CMK (cell line): ENCODE results near the gene CHRND.

Experiments
- DNase-seq: peaks from one replicate; pipeline ENCODE4 v3.0.0-alpha.2; 2010; ENCODE audit warnings: low read depth

The CHRND gene

DNA sequence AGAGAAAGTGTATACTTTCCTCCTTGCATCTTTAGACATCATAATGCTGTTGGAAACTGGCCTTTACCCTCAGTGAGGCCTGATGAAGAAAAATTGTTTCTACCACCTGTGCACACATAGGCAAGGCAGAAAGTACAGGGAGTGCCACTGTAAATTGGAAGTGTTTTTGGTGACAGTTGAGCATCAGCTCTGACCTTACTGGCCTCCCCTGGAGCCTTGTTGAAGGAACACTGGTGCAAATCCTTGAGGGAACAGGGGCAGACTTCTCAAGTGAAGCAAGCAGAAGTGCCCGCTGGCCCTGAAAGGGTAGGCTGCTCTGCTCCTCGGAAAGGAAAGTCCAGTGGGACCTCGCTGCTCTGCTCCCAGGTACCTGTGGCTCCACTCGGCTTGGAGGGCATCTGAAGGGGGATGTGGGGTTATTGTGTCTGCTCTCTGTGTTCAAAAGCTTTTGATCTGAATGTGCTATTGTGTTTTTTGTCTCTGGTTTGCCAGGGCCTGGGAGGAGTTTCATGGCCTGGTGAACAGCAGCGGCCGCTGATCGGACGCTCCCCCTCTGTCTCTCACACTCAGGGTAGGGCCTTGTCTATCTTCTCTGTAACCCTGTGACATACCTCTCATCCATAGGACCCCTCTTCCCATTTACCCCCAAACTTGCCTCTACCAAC lies 47.9 kb downstream of the CHRND start:
- no peak for DNase-seq

DNA sequence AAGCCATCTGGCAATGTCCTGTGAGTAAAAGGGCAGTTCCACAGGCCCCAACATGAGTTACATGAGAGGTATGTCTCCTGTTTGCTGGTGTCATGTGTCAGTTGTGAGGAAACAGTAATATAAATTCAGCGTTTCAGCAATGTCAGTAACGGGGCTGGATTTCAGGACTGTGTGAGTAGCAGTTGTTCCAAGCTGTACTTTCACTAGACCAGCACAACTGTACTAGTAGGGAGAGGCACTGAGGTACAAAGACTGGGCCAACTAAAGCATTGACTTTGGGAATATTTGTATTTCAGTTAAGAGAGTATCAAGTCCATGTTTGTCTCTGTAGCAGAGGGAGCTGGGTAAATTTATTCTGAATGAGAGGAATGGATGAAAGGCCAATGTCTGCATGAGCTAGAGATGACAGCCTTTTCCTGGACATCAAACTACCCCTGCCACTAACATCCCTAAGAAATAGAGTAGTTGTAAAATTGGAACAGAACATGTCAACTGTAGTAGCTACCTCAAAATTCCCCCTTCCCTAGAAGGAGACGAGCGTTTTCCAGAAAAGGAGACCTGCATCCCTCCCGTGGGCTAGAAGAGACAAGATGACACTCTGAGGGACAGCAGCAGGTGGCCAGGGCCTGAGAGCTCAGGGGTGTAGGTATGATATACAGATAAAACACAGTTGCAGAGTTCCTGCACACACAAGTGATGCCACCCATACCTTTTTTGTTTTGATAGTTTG lies 48.9 kb downstream of the CHRND start:
- DNase-seq, result no peak

DNA sequence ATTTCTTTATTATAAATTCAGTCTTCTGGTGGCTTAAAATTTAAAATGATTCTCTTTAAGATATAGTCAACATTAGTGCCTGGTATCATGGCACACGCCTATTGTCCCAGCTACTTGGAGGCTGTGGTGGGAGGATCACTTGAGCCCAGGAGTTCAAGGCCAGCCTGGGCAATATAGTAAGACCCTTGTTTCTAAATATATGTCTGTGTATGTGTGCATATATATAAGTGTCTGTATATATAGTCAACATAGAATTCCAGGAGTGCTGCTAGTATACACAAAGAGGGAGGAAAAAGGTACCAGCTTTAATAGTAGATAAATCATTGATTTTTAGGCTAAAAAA lies 49.4 kb downstream of the CHRND start:
- DNase-seq, result no peak

DNA sequence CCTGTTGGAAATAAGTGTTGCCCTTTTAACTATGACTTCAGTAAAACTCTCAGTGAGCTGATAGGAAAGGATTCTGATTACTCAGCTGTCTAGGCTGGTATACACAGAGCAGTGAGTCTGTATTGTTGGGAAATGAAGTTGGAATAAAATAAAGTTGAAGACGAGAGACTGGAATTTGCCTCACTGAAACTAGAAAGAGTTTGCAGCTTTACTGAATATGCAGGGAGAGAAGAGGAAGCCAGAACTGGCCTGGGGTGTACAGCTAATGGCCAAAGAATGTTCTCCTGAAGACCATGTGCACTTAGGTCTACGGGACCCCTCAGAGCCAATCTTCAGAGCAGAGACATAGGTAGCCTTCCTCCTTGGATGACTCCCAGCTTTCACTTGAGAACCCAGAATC lies 51.0 kb downstream of the CHRND start:
- DNase-seq, result no peak

DNA sequence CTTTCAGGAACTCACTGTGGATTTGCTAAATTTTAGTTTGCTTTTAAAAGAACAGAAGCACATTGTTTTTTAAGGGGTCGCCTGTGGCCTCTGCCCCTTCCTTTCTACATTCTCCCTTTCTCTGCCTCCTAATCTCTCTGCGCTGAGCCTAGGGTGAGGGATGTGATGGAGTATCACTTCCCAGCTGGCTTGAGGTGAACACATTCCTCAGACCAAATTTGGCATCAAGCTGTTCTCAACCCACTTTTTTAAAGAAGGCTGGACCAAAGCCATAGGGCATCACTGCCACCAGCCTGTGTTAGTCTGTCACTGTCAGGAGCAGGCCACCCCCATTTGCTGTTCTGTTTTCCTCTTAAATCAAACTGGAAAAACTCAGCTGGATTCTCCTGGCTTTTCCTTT lies 51.9 kb downstream of the CHRND start:
- DNase-seq, result no peak

DNA sequence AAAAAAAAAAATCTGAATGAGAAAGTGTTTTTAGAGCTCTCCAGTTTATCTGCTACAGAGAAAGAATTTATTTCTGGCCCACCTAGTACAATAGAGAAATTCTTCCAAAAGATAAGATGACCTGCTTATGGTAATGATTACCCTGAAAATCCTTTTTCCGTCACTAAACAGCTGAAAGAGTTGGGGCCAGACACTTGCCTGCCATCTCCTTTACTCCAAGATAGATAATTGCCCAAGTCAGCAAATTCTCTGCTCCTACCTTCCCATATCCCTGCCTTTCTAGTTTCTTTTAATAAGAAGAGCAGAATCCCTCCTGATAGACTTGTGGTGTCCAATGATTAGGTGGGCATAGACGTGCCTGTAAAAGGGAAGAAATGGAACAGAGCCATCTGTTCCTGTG lies 52.7 kb downstream of the CHRND start:
- DNase-seq, result no peak

DNA sequence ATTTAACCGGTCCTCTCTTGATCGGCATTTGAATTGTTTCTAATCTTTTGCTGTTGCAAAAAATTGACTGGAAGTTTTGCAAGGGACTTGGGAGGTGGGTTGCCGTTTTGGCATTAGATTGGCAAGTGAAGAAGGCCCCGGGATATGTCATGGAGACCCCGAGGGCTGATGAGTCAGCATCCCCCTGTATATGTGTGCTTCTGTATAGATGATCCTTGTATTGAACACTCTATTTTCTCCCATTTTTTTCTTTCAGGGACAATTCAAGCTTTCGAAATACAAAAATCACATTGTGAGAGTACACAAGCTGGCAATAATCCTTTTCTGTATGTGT lies 54.7 kb downstream of the CHRND start:
- no peak for DNase-seq

DNA sequence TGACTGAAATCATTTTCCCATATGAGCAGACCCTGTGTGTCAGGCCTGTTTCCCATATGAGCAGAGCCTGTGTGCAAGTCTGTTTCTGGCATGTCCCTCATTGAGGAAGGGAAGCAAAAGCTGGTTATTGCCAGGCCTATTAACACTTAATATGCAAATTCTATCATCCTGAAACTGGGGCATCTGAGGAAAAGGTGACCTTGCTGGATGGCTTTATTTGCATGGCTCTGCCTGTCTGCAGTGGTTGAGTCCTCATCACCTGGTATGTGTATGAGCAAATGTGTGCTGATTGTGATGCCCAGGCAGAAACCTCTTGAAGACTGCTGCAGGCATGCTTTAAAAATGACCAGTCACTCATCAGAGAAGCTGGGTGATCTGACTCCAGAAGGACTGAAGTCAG lies 55.8 kb downstream of the CHRND start:
- no peak for DNase-seq

DNA sequence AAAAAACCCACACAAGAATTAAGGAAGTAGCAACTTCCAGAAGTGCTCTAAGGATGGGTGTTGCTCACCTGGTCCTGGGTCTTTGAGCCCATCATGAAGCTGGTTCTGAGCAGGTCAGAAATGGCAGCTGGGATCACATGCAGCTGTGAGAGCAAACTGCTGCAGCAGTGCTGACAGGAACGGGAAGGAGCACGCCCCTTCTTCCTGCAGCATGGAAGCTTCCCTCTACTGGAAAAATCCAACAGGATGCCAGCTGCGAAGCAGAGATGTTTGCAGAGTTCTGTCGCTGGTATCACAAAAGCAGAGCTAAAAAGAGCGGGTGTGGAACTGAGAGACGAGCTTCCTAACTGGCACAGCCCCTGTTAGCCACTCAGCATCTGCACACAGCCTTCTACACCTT lies 58.3 kb downstream of the CHRND start:
- no peak for DNase-seq
